CD4-positive, alpha-beta T cell treated with Interferon gamma for 1 hour (primary cell): ENCODE data around the gene DCAF7.

Experiments used
- DNase-seq: peaks from one replicate; pipeline ENCODE4 v3.0.0-alpha.2; 2020

Gene DCAF7, protein sequence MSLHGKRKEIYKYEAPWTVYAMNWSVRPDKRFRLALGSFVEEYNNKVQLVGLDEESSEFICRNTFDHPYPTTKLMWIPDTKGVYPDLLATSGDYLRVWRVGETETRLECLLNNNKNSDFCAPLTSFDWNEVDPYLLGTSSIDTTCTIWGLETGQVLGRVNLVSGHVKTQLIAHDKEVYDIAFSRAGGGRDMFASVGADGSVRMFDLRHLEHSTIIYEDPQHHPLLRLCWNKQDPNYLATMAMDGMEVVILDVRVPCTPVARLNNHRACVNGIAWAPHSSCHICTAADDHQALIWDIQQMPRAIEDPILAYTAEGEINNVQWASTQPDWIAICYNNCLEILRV

GRCh38 chr17:63549946-63550816, at the start of gene DCAF7:
Gene DCAF7, plus strand, starts transcription at chr17:63550477. Its CDS starts 201 bp downstream, at chr17:63550678.
- peak; percentile 99 for DNase-seq

GRCh38 chr17:63500543-63501390, 49.5 kb upstream of the DCAF7 start:
- DNase-seq = no peak

- DNase-seq = no peak
Observed at GRCh38 chr17:63503341-63503705, 47.0 kb upstream of the DCAF7 start.

DNA sequence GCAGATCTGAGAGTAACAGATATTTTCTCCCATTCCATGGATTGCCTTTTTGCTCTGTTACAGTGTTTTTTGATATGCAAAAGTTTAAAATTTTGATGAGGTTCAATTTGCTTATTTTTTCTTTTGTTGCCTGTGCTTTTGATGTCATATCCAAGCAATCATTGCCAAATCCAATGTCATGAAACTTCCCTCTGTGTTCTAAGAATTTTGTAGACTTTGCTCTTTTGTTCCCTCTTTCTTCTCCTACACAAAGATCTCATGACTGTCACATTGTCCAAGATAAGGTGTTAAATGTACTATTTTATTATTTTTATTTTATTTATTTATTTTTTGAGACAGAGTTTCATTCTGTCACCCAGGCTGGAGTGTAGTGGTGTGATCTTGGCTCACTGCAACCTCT, 46.0 kb upstream of the DCAF7 start:
- DNase-seq = no peak

DNA sequence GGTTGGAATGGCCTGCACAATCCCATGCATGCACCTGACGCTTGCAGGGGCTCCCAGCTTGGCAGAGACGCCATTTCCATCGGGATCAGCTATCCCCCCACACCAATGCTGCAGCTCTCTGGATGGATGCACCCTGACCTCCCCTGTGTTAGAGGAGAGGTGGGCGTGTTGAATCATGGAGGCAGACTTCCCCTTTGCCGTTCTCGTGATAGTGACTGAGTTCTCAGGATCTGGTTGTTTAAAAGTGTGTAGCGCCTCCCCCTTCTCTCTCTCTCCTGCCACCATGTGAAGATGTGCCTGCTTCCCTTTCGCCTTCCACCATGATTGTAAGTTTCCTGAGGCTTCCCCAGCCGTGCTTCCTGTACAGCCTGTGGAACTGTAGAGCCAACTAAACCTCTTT, 44.9 kb upstream of the DCAF7 start:
- DNase-seq = no peak

DNA sequence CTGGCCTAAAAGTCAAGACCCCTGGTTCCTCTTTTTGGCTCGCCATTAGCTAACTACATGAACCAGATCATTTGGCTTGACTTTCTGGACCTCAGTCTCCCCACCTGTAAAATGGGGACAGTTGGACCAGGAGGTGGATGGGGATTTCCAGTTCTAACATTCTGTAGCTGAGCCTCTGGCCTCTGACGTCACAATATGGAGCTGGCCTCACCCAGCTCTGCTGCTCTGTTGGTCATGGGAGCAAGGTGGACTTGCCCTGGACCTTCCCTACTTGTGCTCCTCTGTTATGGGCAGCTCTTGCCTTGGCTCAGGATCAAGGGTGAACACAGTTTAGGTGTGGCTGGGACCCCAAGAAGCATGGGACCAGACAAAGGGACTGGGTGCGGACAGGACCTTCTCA, 43.6 kb upstream of the DCAF7 start:
- no peak for DNase-seq

- DNase-seq = no peak
Observed at GRCh38 chr17:63511331-63511730, 38.9 kb upstream of the DCAF7 start.

DNA sequence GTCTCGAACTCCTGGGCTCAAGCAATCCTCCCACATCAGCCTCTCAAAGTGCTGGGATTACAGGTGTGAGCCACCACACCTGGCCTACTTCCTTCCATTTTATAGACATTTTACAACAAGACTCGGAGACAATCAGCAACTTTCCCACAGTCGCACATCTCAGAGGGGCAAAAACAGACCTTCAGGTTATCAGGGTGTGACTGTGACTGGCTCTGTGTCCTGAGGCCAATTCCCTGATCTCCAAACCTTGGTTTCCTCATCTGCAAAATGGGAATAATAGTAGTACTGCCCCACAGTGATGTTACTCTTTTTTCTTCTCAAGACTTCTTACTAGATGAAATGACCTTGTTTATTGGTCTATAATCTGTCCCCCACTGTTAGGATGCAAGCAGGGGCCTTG, 37.9 kb upstream of the DCAF7 start:
- no peak for DNase-seq

DNA sequence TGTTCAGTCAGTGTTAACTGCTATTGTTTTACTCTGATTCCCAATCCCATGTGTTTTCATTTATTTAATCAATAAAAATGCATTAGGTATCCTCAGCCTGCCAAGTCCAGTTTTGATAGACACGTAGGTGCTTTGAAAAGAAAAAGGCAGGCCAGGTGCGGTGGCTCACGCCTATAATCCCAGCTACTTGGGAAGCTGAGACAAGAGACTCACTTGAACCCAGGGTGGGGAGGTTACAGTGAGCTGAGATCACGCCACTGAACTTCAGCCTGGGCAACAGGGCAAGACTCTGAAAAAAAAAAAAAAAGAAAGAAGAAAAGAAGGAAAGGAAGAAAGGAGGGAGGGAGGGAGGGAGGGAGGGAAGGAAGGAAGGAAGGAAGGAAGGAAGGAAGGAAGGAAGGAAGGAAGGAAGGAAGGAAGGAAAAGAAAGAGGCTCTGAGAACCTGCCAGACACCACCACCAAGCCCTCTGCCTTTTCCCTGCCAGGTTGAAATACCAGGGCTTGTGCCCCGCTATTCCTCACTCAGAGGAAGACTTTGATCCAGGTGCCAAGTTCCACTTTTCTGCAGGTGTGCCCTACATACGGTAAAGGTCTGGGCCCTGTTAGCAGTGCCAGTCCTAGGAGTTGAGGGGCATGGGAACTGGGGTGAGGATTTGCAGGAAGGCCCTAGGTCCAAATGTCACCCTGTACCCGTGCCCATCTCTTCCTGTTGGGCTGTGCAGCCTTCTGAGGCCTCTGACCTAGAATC, 37.2 kb upstream of the DCAF7 start:
- DNase-seq = no peak

- no peak for DNase-seq
Observed at GRCh38 chr17:63514477-63514876, 35.8 kb upstream of the DCAF7 start.

DNA sequence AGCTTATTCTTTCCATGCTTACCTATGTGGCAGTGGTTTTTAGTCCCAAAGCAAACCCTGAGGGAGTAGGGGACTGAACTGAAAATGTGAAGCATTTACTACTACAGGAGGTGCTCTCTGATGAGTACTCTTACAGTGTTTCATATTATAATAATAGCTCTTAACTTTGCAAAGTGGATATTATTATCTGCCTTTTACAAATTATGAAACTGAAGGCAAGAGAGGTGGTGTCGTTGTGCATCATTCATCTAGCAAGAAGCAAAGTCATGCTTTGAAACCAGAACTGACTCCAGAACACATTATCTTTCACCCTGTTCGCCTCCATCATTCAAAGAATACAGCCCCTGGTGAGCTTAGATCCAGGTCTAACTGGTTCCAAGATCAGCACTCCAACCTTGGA, 35.3 kb upstream of the DCAF7 start:
- DNase-seq = no peak

- no peak for DNase-seq
Observed at GRCh38 chr17:63515426-63515825, 34.9 kb upstream of the DCAF7 start.

DNA sequence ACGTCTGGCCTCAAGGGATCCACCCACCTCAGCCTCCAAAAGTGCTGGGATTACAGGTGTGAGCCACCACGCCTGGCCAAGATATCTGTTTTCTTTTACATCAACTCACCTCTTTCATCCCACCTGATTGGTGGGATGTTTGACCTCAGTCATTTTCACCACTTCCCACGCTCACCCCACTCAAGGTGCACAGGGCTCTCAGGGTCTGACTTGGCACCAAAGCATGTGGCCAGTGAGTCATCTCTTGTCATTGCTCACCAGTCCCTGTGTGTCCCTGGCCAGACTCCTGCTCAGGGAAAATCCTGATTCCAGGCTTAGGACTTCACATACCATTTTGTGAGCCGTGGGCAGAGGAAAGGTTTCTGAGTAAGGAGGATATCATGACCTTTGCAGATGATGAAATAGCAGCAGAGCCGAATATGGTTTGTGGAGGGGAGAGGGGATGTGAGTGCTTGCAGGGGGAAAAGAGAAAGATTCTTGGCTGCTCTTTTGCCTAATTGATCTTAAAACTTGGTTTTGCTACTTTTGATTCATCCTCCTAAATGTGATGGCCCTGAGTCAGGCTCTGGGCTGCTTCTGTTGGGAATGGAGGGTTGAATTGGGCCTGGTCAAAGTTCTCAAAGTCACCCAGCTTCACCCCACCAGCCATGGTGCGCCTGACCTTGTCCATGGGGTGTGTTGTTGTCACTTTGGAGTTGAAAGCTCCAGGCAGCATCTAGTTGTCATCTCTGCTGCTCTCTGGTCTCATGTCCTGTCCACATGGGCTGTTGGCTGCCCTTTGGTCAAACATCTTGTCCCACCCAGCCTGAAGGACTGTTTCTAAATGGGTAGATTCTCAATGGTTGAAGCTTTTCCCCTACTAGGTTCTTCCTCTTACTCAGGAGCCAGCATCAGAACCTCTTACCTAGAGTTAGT, 33.1 kb upstream of the DCAF7 start:
- DNase-seq = no peak

DNA sequence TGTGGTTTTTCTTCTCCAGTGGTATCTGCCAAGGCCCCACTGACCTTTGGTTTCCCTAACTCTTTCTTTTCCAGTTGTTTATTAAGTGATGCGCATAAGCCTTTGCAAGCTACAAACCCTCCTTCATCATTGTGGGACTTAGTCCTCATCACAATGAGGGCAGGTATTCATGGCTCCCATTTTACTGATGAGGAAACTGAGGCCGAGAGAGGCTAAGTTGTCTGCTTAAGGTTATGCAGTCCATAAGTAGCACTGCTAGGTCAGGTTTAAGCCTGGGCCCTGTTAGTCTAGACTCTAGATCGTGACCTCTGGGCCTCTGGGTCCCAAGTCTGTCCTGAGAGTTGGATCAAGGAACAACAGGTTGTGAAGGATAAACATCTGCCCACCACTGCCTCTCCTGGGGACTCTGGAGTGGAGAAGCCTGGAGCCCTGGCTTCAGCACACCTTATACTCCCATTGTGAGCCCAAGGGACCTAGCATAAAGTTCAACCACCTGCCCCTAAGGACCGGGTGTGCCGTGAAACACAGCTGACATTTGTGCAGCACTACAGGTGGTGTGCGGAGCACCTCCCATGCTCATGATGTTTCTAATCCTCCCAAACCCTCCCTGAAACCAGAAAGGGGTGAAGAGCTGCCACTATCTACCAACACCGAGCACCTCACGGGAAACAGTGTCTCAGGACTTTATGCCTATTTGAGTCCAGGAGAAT, 32.3 kb upstream of the DCAF7 start:
- no peak for DNase-seq

DNA sequence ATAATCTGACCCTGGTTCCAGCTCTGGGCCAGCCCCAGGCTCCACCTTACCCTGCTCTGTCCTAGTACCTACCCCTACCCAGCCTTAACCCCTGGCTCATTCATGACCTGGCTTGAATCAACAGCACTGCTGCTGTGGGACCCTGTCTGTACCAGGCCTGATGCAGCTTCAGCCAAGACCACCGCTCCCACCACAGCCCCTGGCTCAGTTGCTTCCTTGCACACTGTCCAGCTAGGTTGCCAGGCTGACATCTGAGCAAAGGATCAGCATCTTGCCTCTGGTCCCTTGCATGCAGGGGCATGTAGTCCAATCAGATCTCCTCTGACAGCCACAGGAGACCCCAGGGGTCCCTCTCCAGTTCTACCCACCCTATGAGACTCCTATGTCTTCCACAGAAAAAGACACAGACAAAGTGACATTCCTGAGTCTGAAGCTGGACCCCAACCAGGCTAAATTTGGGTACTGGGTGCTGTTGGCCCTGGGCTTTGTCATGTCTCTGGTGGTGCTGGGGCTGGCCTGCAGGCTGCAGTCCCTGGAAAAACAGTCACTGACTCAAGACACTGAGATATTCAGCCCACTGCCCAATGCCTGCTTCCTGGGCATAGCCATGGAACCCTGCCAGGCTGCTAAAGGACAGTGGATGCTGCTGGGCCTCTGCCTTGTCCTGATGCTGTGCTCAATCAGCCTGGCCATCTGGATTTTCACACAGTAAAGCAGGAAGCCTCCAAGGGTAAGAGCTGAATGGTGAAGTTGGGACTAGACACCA, 31.0 kb upstream of the DCAF7 start:
- DNase-seq = no peak

DNA sequence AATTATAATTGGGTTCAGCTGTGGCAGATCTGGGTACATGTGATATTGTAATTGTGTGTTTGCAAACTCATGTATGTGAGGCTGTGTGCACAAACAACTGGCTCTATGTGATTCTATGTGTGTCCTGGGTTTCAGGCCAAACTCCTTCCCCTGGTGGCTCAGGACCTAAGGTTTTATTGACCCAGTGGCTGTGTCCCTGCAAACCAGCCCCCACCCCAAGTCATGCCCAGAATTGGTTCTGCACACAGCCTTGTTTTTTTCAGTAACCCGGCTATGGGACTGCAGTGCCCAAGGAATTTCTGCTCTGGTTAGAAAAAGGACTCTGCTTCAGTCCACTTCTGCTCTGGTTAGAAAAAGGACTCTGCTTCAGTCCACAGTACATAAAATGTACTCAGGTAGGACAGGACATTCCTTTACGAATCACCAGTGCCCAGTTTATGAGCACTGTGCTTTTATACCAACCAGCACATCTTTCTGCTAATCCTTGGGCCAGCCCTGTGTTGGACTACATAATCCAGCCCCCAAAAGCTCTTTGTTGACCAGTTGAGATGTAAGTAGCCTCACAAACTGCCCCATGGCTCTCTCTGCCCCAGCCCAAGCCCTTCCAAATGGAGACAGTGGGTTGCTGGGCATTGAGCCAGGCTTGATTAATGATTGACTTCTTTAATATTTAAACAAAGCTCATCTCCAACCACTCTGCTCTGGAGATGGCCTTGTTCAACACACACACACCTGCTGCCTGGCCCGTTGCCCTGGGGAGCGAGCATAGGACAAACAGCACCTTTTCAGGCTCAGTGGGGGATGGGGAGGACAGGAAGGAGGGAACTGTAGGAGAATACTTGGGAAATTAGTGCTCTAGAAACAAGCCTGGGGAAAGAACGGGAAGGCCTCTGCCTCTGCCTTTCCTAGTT, 30.1 kb upstream of the DCAF7 start:
- no peak for DNase-seq

DNA sequence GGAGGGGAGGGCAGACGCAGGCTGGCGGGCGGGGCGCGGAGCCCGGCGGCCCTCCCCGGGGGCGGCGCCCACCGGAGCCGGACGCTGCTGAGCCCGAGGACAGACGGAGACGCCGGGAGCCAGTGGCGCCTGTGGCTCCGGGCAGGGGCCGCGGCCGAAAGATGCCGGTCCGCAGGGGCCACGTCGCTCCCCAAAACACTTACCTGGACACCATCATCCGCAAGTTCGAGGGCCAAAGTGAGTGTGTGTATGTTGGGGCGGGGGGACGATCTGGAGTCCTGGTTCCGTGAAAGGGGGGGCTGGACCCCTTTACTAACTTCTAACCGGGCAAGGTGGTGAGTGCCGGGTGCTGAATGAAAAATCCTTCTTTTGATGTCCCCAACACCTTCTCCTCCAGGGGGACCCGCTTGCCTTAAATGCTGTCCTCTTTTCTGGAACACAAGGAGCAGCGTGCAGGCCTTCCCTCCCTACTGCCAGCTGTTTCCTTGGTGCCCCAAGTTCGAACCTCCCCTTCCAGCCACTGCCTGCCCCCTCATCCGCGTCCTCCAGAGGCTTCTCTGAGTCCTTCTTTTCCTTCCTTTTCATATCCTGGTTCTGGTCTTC, 26.9 kb upstream of the DCAF7 start, which contains the start of gene KCNH6:
KCNH6 (plus strand) TSS at position 106 of the 603 bp plus-strand sequence; CDS start at position 162, 56 bp downstream.
- no peak for DNase-seq

DNA sequence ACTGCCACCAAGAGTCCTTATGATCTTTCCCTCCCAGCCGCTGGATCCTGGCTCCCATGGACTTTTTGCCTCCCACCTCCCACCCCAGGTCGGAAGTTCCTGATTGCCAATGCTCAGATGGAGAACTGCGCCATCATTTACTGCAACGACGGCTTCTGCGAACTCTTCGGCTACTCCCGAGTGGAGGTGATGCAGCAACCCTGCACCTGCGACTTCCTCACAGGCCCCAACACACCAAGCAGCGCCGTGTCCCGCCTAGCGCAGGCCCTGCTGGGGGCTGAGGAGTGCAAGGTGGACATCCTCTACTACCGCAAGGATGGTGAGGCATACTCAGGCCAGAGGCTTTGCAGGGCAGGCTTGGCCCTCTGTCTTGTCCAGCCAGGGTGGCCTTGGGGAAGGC, 26.2 kb upstream of the DCAF7 start:
- DNase-seq = no peak
